WI38 (cell line): ENCODE measurements around the gene FHL2.

ENCODE experiments used
- H3K4me3 ChIP-seq: 2 replicates; pipeline ENCODE4 v1.5.1; 2011; ENCODE audit warnings: low read depth, mild to moderate bottlenecking, control low read depth, low read length
- TF ChIP-seq, protein P1 (sequence below): IDR thresholded peaks from 2 replicates; pipeline ENCODE4 v1.5.1; 2012; ENCODE audit warnings: low read depth, mild to moderate bottlenecking, control low read depth, low read length

FHL2 gene

DNA sequence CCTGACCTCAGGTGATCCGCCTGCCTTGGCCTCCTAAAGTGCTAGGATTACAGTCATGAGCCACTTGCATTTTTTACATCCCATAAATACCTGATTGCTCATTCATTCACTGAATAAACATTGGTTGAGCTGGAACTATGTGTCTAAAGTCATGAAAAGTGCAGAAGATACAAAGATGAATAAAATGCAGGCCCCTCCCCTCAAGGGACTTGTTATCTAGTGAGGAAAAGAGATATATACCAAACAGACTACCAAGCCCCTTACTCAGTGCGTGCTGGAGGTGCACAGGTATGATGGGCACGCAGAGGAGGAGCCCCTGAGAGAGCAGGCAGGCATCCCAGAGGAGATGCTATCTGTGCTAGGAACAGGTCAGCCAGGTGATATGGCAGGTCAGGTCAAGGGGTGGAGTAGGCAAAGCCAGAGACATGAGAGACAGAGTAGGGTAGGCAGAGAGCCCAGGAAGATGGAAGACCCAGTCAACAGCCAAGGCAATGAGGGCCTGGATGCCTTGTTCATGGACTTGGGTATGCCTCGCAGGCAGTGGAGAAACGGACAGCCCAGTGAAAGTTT, 7.7 kb downstream of the FHL2 start:
- TF ChIP-seq, protein P1, sequence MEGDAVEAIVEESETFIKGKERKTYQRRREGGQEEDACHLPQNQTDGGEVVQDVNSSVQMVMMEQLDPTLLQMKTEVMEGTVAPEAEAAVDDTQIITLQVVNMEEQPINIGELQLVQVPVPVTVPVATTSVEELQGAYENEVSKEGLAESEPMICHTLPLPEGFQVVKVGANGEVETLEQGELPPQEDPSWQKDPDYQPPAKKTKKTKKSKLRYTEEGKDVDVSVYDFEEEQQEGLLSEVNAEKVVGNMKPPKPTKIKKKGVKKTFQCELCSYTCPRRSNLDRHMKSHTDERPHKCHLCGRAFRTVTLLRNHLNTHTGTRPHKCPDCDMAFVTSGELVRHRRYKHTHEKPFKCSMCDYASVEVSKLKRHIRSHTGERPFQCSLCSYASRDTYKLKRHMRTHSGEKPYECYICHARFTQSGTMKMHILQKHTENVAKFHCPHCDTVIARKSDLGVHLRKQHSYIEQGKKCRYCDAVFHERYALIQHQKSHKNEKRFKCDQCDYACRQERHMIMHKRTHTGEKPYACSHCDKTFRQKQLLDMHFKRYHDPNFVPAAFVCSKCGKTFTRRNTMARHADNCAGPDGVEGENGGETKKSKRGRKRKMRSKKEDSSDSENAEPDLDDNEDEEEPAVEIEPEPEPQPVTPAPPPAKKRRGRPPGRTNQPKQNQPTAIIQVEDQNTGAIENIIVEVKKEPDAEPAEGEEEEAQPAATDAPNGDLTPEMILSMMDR = no peak

DNA sequence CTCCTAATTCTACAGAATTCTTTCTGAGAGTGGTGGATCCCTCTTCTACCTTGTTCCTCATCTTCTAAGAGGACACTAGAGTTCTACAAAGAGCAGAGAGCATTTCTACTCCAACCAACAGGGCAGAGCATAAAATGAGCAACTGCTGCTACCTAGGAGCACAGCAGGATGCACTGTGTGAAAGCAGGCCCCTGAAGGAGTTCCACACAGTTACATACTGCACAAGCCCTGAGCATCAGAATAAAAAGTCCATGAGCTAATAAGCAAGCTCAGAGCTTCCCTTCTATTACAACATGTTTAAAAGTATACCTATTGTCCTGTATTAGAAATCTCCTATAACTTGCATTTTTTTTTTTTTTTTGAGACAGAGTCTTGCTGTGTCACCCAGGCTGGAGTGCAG, 8.4 kb downstream of the FHL2 start:
- TF ChIP-seq, protein P1 = no peak
- no peak overlapping the region for H3K4me3 ChIP-seq

More for the DNA sequence above, 7.7 kb downstream of the FHL2 start:
- H3K4me3 ChIP-seq = peak overlapping the region; percentile 20; the same call in 1 of the 2 replicates

DNA sequence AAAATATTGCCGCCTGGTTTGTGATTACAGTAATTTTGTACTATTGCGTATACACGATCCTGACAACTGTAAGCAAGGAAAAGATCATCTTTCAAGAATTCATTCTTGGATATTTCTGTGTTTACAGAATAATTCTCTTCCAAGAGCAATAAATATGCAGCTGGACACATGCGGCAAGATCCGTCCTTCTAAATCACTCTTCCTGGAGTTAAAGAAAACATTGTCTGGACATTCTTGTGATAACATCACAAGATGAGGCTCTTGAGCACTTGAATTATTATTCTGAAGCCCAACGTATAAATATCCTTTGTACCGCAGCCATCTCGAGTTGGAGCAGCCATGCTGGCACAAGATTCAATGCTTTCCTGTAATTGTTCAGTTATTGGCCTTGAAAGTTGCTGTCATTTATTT, 9.9 kb downstream of the FHL2 start:
- TF ChIP-seq, protein P1 = no peak
- H3K4me3 ChIP-seq = no peak overlapping the region

DNA sequence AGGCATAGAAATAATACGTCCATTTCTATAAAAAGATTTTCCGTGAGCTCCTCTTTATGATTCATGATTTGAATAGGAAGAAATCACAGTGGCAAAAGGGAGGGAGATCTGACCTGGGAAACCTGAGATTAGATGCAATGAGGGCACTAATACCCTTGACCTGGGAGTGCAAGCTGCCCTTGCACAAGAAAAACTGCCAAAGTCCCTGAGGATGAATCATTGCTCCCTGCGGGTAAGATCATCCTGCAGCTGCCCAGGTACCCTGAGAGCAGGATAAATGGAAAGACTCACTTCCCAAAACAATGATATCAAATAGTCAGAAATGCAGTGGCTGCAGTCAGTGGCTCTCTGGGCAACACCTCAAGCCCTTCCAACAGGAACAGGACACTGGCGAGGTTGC, 11.6 kb downstream of the FHL2 start:
- TF ChIP-seq, protein P1 = no peak
- no peak overlapping the region for H3K4me3 ChIP-seq

DNA sequence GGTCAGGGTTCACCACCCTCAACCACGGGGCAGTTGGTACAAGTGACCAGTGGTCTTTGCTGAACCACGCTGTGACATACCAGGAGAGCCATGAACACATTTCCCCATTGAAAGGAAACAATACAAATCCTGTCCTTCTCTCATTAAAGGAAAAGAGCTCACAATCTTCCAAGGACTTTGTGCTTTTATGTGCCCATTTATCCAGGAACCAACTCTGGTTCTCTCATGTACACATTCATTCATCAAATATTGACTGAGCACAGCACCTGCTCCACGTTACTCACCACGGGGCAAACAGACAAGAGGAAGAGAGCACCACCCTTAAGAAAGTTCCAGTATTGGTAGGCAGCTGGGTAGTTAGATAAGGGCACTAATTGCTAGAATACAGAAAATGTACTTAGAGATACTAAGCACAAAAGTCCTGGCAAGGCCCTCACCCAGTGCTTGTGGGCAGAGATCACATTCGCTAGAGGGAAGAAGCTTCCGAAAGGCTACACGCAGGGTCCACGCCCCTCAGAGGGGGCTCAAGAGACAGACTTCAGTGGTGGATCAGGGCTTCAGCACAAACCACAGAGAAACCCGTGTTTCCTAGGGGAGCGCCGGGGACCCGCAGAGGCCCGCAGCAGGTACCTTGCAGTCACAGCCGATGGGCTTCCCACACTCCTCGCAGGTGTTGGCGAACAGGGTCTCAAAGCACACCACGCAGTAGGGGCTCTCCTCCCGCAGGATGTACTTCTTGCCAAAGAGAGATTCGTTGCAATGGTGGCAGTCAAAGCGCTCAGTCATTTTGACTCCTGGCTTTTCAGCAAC, 12.9 kb downstream of the FHL2 start:
- TF ChIP-seq, protein P1 = no peak
- H3K4me3 ChIP-seq = no peak overlapping the region

DNA sequence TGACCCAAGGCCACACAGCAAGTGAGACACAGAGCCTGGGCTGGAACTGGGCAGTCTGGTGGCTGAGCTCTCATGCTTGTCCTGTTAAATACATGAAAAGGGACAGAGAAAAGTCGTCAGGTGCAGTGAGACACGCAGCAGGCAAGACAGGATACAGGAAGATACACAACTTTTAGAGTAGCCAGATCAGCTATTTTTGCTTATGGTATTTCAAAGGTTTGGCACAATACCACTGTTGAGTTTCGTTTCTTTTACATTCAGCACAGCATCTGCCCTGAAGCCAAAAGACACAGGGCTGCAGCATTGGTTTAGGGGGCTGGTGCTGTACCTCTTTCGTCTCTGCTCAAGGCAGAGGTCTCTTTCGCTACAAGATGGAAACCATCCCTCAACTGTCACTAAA, 14.0 kb downstream of the FHL2 start:
- TF ChIP-seq, protein P1 = no peak
- H3K4me3 ChIP-seq = no peak overlapping the region

DNA sequence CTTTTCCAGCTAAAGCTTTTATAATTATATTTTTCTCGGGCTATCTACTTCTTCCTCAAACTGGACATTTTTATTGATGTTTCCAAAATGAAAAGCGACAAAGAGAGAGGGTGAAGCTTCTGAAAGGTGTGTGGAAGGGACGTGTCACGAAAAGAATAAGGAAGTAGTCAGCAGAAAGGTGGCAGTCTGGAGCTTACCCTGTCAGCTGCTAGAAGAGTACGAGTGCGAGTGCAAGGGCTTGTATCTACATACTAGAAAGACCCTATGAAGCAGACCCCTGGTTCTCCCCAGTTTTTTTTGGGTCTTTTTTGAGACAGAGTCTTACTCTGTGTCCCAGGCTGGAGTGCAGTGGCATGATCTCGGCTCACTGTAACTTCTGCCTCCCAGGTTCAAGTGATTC, 14.6 kb downstream of the FHL2 start:
- TF ChIP-seq, protein P1 = no peak
- H3K4me3 ChIP-seq = no peak overlapping the region
